ENCODE data around the gene SMIM1. TPM values are rescaled to one million over a fixed set of nuclear protein-coding genes. Genes with fewer than 3 reads are reported as not detected.

The SMIM1 gene
- total and polyA plus RNA-seq, 2 donors = 7.7 TPM; not detected in 1

Small RNA genes lying within 50 kb of the gene (small RNA-seq; reads per million reads assigned to genes)
- not detected for gene RF02197
- gene RN7SL574P = not detected

Other genes starting within 250 kb of the SMIM1 start
- 14.5 TPM for gene MEGF6, start 161.2 kb upstream of the SMIM1 start, total RNA-seq
- gene MEGF6, start 161.2 kb upstream of the SMIM1 start, polyA plus RNA-seq = 23.5 TPM
- 22.9 TPM for gene TPRG1L, start 147.7 kb upstream of the SMIM1 start, total RNA-seq
- gene TPRG1L, start 147.7 kb upstream of the SMIM1 start, polyA plus RNA-seq = 60.8 TPM
- 8.1 TPM for gene WRAP73, start 122.6 kb upstream of the SMIM1 start, total RNA-seq
- 21.2 TPM for gene WRAP73, start 122.6 kb upstream of the SMIM1 start, polyA plus RNA-seq
- 0.63 TPM for gene TP73, start 120.2 kb upstream of the SMIM1 start, total RNA-seq
- gene TP73, start 120.2 kb upstream of the SMIM1 start, polyA plus RNA-seq = 0.09 TPM
- gene CCDC27, start 20.3 kb upstream of the SMIM1 start, total RNA-seq = not detected
- gene CCDC27, start 20.3 kb upstream of the SMIM1 start, polyA plus RNA-seq = not detected
- 17.8 TPM for gene LRRC47, start 23.7 kb downstream of the SMIM1 start, total RNA-seq
- 31.0 TPM for gene LRRC47, start 23.7 kb downstream of the SMIM1 start, polyA plus RNA-seq
- gene CEP104, start 84.5 kb downstream of the SMIM1 start, total RNA-seq = 20.3 TPM
- 17.0 TPM for gene CEP104, start 84.5 kb downstream of the SMIM1 start, polyA plus RNA-seq
- gene DFFB, start 84.7 kb downstream of the SMIM1 start, total RNA-seq = 8.5 TPM
- 6.7 TPM for gene DFFB, start 84.7 kb downstream of the SMIM1 start, polyA plus RNA-seq
- 24.5 TPM for gene C1orf174, start 127.5 kb downstream of the SMIM1 start, total RNA-seq
- gene C1orf174, start 127.5 kb downstream of the SMIM1 start, polyA plus RNA-seq = 18.8 TPM

Measured in urinary bladder (tissue), 2 donors.